ENCODE data around the gene ALOXE3.
"Not testable (repeated sequence)": the region's sequence is repeated elsewhere in the genome, so short reads cannot be mapped to it uniquely, and the experiment has no call there.

ALOXE3 gene

DNA sequence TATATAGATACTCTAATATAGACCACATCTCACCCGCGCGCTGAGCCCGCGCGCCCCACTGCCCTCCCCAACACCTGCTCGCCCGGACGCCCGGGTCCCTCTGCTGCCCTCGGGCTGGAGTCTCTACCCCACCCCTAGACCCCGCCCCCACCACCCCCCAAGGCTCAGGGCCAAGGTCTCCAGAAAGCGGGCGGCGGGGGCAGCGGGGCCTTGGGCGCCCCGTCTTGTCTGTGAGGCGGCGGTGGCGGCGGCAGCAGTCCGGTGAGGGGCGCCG, 3.0 kb upstream of the ALOXE3 start:
- no peak for DNase-seq

DNA sequence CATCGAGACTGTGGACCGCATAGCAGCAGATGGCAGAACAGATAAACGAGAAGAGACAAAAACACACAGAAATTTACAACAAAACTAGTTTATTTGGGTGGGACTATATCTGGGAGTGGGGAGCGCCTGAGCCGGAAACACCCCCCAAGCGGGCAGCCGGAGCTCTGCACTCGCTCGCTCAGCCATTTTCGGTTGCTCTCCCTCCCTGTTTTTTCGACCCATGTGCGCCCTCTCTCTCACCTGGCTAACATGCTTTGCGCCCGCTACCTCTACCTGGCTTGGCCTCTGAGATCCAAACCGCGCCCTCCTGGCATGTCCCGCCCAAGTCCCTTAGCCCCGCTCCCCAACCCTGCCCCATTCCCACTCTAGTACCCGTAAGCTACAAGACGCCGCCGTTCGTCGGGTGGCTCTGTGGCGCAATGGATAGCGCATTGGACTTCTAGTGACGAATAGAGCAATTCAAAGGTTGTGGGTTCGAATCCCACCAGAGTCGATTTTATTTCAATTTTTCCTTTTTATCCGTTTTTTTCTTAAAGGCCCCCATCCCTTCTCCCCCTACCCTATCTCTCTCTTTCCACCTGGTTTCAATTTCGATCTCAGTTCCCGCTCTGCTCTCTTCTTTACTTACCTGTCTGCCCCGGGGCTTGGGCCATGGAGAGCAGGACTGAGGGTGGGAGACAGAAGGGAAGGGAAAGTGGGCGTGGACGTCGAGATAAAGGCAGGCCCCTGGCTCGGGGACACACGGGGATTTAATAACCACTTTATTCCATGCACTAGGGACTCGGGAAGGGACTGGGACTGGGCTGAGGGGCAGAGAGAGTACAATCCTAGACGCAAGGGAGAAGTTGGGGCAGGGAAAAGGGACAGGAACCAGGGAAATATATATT, 2.4 kb upstream of the ALOXE3 start:
- peak; percentile 90 for DNase-seq

DNA sequence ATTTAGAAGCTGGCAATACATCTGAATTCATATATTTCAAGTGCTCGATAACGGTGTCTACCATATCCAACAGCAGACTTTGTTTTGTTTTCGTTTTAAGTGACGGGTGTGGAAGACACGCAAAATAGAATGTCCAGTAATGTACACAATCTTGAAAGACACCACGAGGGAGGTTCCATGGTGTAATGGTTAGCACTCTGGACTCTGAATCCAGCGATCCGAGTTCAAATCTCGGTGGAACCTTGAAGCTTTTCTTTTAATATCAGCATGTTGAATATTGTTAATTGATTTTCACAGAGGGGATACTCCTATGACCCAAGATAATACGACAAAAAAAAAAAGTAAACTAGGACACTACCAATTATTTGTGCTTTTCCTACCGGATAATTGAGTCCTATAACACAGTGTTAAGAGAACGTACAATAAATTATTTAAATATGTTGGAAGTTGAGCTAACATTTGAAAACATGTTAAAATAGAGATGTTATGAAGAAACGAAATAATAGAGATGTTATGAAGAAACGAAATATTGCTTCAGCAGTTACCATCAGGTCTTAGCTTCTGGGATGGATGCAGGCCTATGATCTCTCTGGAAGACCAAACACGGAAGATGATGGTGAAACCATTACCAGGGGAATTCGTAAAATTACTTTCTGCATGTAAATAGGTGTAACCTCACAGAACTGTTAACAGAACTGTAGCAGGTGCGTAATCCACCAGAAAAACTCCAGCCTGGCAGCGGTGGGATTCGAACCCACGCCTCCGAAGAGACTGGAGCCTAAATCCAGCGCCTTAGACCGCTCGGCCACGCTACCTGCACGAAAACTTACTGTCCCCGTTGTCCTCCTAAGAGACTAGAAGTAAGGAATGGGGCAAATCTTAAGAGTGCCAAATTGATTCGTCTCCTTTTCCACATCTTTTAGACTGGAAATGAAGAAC, 1.5 kb upstream of the ALOXE3 start:
- DNase-seq = peak; percentile 87

- DNase-seq = peak; percentile 86
These were observed 661 bp upstream of the ALOXE3 start for GRCh38 chr17:8118769-8119580.

GRCh38 chr17:8117367-8117979, 841 bp downstream of the ALOXE3 start:
- DNase-seq = no peak

DNA sequence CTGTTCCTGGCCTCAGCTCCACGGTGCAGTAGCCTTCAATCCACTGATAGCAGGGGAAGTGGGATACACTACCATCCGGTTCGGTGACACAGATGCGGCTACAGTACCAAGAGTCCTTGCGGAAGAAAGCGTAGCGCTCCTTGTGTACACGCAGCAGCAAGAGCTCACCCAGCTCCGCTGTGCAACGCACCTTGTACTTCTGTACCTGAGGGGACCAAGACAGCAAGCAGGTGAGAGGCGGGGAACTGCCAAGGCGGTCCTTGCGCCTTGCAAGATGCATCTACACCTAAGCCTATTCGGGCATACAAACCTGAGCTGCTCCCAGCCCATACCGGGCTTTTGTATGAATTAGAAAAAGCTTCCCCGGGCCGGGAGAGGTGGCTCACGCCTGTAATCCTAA, 1.5 kb downstream of the ALOXE3 start:
- no peak for DNase-seq

DNA sequence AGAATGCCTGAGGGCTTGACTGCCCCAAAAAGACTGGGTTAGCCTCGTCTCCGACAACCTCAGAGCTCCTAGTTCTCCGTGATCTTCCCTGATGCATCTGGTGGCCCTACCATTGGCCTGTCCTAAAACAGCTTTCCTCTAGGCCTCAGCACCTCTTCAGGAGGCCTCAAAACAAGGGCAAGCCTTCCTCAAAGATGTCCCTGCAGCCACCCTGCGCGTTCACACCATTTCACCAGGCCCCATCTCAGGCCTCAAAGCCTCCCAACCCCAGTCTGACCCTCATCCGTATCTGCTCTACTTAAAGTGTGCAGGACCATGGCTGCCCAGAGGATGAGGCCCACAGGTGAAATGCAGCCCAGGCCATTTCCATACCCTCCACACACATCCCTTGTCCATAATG, 7.4 kb downstream of the ALOXE3 start:
- no peak for DNase-seq

- no peak for DNase-seq
These were observed 7.9 kb downstream of the ALOXE3 start for GRCh38 chr17:8110456-8110804.

DNA sequence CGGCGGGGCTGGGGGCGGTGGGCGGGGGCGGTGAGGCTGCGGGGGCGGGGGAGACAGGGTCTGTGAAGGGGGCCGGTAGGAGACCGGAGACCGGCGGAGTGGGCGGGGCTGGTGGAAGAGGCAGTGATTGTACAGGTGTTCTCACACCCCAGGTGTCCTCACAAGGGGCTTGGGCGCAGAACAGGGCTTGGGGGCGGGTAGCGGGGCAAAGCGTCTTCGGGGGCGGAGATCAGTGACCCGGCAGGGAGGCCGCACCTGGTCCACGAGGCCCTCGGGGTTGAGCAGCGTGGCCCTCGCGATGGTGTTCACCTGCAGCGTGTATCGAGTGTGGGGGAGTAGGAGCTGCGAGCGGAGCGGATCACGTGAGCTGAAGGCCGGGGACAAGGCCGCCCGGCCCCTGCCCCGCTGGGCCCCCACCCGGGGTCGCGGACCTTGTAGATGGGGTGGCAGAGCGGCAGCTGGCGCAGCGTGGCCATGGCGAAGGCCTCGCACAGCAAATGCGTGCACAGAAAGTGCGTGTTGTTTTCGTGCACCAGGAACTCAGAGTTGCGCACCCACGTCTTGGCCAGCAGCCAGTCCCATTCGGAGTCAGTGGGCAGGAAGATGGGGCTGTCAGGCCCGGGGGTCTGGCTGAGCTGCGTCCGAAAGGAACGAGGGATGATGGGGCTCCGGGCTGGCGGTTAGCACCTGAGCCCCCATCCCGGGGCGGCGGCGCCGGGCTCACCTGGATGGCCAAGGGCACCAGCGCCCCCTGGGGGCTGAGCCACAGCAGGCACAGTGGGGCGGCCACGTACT, 8.5 kb downstream of the ALOXE3 start:
- DNase-seq = peak; percentile 76

DNA sequence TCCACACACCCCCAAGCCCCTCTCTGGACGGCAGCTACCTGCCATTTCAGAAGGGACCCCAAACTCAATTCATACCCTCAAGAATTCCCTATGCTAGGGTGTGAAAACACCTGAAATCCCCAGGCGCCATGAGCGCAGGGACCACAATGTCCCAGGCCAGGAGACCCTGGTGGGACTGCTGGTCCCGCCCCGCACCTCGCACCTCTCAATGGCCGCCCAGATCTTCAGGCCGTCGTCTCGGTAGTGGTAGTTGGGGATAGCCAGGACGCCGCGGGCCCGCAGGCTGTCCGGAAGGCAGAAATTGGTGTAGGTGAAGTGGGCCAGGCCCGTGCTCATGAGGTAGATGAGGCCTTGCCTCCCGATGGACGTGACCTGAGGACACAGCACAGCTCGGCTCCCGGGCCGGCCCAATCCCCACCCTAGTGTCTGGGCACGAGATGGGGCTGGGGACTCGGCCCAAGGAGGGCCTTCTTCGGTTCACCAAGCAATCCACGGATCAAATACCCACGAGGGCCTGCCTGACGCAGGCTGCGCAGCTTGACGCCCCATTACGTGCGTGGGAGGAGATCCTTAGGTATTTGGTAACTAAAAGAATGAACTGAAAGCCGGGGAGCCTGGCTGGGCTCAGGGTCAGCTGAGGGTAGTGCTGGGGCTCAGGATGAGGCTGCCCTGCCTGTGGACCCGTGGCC, 9.2 kb downstream of the ALOXE3 start:
- no peak for DNase-seq

GRCh38 chr17:8106980-8107379, 11.3 kb downstream of the ALOXE3 start:
- DNase-seq = not testable (repeated sequence)

DNA sequence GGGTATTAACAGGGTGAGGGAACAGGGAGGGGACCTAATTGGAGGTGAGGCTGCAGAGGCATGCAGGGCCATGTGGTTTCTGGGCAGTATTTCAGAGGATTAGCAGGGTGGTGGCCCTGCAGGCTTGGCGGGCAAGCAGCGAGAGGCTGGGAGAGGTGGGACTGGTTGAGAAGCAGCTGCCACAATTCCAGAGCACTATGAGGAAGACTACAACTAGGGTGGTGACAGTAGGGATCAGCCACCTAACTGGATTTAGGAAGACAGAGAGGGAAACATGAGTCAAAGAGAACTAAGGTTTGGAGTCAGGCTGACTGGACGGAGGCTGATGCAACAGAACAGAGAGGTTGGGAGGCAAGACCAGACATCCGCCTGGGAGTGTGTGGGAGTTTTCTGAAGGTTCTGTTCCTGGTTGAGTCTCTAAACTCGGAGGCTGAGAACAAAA, 12.3 kb downstream of the ALOXE3 start:
- no peak for DNase-seq

DNA sequence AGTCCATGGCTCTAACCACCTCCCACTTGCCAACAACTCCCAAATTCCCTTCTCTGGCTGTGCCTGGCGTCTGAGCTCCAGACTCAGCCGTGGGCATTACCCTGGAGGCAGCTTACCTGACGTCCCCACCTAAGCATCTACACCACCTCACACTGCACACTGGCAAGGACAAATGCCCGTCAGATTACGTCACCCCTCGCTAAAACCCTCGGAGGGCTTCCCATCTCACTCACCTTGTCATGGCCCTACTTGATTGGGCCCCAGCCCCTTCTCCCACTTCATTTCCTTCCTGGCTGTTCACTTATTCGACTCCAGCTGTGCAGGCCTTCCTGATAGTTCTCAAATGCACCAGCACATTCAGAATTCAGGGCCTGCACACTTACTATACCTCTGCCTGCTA, 13.4 kb downstream of the ALOXE3 start:
- no peak for DNase-seq

- no peak for DNase-seq
These were observed 14.8 kb downstream of the ALOXE3 start for GRCh38 chr17:8103549-8103948.

GRCh38 chr17:8101721-8102120, 16.6 kb downstream of the ALOXE3 start:
- no peak for DNase-seq

GRCh38 chr17:8100763-8101162, 17.6 kb downstream of the ALOXE3 start:
- DNase-seq = no peak

GRCh38 chr17:8100111-8100510, 18.2 kb downstream of the ALOXE3 start:
- DNase-seq = no peak

- DNase-seq = no peak
These were observed 21.8 kb downstream of the ALOXE3 start for GRCh38 chr17:8096541-8096940.

GRCh38 chr17:8095361-8095760, 23.0 kb downstream of the ALOXE3 start:
- no peak for DNase-seq

GRCh38 chr17:8091033-8091687, 27.2 kb downstream of the ALOXE3 start:
- DNase-seq = no peak

- DNase-seq = no peak
These were observed 28.6 kb downstream of the ALOXE3 start for GRCh38 chr17:8089728-8090127.

Data from RPMI8226 (cell line).